Progenitor cell of endocrine pancreas (in vitro differentiated cells): ENCODE data around the gene TLE2. TPM values are rescaled to one million over a fixed set of nuclear protein-coding genes. Genes with fewer than 3 reads are reported as not detected.
"Not testable (repeated sequence)": the region's sequence is repeated elsewhere in the genome, so short reads cannot be mapped to it uniquely, and the experiment has no call there.

Source experiments
- DNase-seq: peaks from one replicate; pipeline ENCODE4 v3.0.0; 2021; ENCODE audit warnings: low spot score; ENCODE audit not compliant: unreplicated experiment
- H3K27ac Mint-ChIP-seq: 2 replicates; pipeline ENCODE4 v1.8.0; 2021; ENCODE audit warnings: mild to moderate bottlenecking, moderate library complexity, mixed read lengths
- H3K27me3 Mint-ChIP-seq: 2 replicates; pipeline ENCODE4 v1.8.0; 2021; ENCODE audit warnings: mixed read lengths
- H3K36me3 Mint-ChIP-seq: 2 replicates; pipeline ENCODE4 v1.8.0; 2022; ENCODE audit warnings: mixed read lengths; ENCODE audit not compliant: insufficient read depth
- H3K4me1 Mint-ChIP-seq: 2 replicates; pipeline ENCODE4 v1.8.0; 2021; ENCODE audit warnings: low read depth, mixed read lengths
- H3K4me3 Mint-ChIP-seq: 2 replicates; pipeline ENCODE4 v1.8.0; 2021; ENCODE audit warnings: low read depth, mild to moderate bottlenecking, moderate library complexity, mixed read lengths
- H3K9me3 Mint-ChIP-seq: 2 replicates; pipeline ENCODE4 v1.8.0; 2021; ENCODE audit warnings: low read depth, mixed read lengths
- total RNA-seq: library from RNA; stranded (reverse); gene quantifications from 2 replicates; pipeline ENCODE4 v1.2.1, GENCODE V29; 2021
- TF ChIP-seq, protein P1 (sequence below): fragments of 200-600 bp; sonication (generic); IDR thresholded peaks from one replicate; pipeline ENCODE4 v1.5.0; 2021; ENCODE audit warnings: antibody characterized with exemption, mild to moderate bottlenecking; ENCODE audit not compliant: unreplicated experiment

Gene TLE2
- total RNA-seq, 1 donor from 2014 or later, result 160 TPM

DNA sequence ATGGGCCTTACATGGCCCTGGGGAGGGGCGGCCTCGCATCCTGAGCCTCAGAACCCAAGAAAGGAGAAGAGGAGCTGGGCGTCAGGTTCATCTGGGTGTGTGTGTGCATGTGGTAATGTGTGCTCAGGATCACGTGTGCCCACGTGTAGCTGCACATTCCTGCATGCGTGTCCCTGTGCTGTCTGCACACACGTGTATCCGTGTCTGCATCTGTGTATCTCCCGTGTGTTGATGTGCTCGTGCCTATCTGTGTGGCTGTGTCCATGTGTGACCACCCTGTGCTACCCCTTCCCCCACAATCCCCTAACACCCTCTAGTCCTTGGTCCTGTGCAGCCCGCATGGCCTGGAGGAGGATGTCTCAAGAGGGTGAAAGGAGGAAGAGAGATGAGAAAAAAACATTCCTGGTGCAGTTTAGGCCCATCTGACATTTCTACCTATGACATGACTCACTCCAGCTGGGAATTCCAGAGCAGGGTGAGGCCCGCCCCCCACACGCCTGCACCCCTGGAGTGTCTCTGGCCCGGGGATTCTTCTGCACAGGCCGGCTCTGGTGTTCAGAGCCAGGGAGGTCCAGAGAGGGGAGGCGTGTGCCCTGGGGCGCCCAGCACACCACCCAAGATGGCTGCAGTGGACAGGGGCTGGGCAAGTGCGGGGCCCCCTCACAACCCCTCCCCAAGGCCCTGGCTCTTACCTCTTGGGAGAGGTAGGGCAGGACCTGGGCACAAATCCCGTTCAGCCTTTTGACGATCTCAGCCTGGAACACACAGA is 26.1 kb upstream of the TLE2 start:
- H3K27me3 Mint-ChIP-seq, result no peaks in the 10 kb centered on the region
- peaks cover 28% of the 10 kb centered on the region for H3K36me3 Mint-ChIP-seq
- TF ChIP-seq, protein P1, sequence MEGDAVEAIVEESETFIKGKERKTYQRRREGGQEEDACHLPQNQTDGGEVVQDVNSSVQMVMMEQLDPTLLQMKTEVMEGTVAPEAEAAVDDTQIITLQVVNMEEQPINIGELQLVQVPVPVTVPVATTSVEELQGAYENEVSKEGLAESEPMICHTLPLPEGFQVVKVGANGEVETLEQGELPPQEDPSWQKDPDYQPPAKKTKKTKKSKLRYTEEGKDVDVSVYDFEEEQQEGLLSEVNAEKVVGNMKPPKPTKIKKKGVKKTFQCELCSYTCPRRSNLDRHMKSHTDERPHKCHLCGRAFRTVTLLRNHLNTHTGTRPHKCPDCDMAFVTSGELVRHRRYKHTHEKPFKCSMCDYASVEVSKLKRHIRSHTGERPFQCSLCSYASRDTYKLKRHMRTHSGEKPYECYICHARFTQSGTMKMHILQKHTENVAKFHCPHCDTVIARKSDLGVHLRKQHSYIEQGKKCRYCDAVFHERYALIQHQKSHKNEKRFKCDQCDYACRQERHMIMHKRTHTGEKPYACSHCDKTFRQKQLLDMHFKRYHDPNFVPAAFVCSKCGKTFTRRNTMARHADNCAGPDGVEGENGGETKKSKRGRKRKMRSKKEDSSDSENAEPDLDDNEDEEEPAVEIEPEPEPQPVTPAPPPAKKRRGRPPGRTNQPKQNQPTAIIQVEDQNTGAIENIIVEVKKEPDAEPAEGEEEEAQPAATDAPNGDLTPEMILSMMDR, result no peak
- no peak for DNase-seq
- peak overlapping the region; percentile 91 for H3K27ac Mint-ChIP-seq
- H3K4me3 Mint-ChIP-seq, result no peak overlapping the region
- peaks cover 21% of the 10 kb centered on the region for H3K4me1 Mint-ChIP-seq
- H3K9me3 Mint-ChIP-seq, result no peaks in the 10 kb centered on the region

DNA sequence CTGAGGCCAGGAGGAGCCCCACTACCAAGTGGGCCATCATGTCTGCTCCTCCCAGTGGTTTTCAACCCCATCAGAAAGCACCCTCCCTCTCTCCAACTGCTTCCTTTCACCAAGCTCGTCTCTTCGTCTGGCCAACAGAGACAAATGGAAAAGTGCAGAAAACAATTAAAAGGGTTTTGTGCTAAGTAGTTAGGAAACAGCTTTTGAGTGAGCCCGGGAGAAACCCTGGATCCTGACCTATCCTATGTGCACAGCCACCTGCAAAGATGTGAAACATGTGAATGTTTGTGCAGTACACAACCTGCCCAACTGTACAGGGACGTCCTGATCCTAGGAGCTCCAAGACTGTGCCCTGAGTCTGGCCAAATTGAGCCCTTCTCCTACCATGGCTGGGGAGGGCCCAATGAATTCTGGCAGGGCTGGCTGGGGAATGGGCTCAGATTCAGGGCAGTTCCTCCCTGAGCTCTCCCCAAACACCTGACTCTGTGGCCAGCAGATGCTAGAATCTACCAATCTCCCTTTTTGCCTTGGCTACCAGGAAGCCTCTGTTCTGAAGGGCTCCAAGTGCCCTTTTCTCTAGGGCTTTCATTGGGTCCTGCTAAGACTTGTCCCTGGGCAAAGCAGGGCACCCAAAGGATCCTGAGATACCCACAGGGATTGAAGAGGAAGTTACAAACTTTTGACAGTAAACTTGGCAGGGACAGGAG is 25.3 kb upstream of the TLE2 start:
- no peak for DNase-seq
- no peak overlapping the region for H3K27ac Mint-ChIP-seq
- no peaks in the 10 kb centered on the region for H3K9me3 Mint-ChIP-seq
- no peak overlapping the region for H3K4me3 Mint-ChIP-seq
- TF ChIP-seq, protein P1, result no peak
- H3K4me1 Mint-ChIP-seq, result peaks cover 21% of the 10 kb centered on the region
- no peaks in the 10 kb centered on the region for H3K27me3 Mint-ChIP-seq
- H3K36me3 Mint-ChIP-seq, result peaks cover 27% of the 10 kb centered on the region

DNA sequence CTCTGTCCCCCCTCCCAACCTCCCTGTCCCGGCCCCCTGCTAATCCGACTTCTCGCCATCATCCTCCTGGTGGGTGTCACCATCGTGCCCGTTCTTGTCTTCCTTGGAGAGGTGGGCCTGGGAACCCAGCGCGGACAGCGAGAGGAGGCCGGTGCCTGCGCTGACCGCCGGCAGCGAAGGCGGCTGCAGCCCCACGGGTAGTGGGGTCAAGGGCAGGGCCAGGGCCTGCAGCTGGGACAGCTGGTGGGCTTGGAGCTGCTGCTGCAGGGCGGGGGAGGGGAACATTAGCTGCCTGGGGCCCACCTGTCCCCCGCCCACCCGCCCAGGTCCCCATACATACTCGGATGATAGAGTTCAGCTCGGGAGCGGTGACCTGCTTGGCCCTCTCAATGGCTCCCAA is 24.7 kb upstream of the TLE2 start:
- Mint-ChIP-seq H3K4me1 (peaks cover 22% of the 10 kb centered on the region), H3K36me3 (peaks cover 26% of the 10 kb centered on the region), H3K27ac (no peak overlapping the region), H3K9me3 (no peaks in the 10 kb centered on the region), H3K27me3 (no peaks in the 10 kb centered on the region), H3K4me3 (no peak overlapping the region)
- TF ChIP-seq, protein P1, result no peak
- DNase-seq, result no peak

DNA sequence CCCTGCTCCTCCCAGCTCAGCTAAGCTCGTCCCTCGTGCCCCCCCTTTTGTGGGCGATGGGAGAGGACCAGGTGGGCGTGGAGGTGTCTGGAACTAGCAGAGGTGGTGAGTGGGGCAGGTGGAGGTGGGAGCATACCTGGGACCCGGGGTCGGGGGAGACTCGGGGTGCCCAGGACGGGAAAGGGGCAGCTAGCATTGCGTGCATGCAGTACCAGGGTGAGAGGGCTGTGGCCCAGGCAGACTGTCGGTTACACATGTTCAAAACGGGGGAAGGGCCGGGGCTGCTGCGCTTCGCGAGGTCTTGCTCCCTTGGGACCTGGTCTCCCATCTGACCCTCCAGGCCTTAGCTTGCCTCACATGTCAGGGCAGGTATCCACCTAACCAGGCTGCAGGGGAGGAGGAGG is 24.1 kb upstream of the TLE2 start:
- no peak for DNase-seq
- no peaks in the 10 kb centered on the region for H3K27me3 Mint-ChIP-seq

DNA sequence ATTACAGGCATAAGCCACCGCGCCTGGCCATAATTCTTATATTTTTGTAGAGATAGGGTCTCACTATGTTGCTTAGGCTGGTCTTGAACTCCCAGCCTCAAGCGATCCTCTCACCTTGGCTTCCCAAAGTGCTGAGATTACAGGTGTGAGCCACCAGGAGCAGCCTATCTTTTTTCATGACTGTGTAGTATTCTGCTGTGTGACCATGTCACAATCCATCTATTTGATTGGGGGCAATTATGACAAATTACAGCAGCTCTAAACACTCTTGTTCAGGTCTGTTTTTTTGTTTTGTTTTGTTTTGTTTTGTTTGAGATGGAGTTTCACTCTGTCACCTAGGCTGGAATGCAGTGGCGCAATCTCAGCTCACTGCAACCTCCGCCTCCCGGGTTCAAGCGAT is 20.9 kb upstream of the TLE2 start:
- H3K27ac Mint-ChIP-seq, DNase-seq, H3K4me3 Mint-ChIP-seq, H3K27me3 Mint-ChIP-seq, H3K9me3 Mint-ChIP-seq, H3K36me3 Mint-ChIP-seq: not testable (repeated sequence)
- H3K4me1 Mint-ChIP-seq, result peaks cover 18% of the 10 kb centered on the region

More for the DNA sequence above, 24.1 kb upstream of the TLE2 start:
- H3K9me3 Mint-ChIP-seq, result no peaks in the 10 kb centered on the region
- TF ChIP-seq, protein P1, result no peak
- H3K4me3 Mint-ChIP-seq, result no peak overlapping the region
- H3K4me1 Mint-ChIP-seq, result peaks cover 22% of the 10 kb centered on the region
- no peak overlapping the region for H3K27ac Mint-ChIP-seq
- H3K36me3 Mint-ChIP-seq, result peaks cover 23% of the 10 kb centered on the region
